GM10847 (cell line): Measurements from ENCODE around the gene ACTRT2.

Experiments used
- POLR2A ChIP-seq: IDR thresholded peaks from 2 replicates; pipeline ENCODE4 v1.6.1; 2011; ENCODE audit not compliant: insufficient read length; ENCODE audit errors: extremely low read depth

The ACTRT2 gene

GRCh38 chr1:2980849-2981248, 40.4 kb upstream of the ACTRT2 start:
- no peak for TF ChIP-seq POLR2A

- no peak for TF ChIP-seq POLR2A
Measured at GRCh38 chr1:2981388-2981787, 39.9 kb upstream of the ACTRT2 start.

- no peak for TF ChIP-seq POLR2A
Measured at GRCh38 chr1:2981981-2982614, 39.2 kb upstream of the ACTRT2 start.

GRCh38 chr1:2982615-2983318, 38.5 kb upstream of the ACTRT2 start:
- no peak for TF ChIP-seq POLR2A

- TF ChIP-seq POLR2A, result no peak
Measured at GRCh38 chr1:2983319-2983705, 38.0 kb upstream of the ACTRT2 start.

GRCh38 chr1:2983706-2984398, 37.4 kb upstream of the ACTRT2 start:
- TF ChIP-seq POLR2A, result no peak

GRCh38 chr1:2984399-2985061, 36.7 kb upstream of the ACTRT2 start:
- TF ChIP-seq POLR2A, result no peak

GRCh38 chr1:2985067-2985561, 36.2 kb upstream of the ACTRT2 start:
- TF ChIP-seq POLR2A, result no peak

- TF ChIP-seq POLR2A, result no peak
Measured at GRCh38 chr1:2985694-2986548, 35.3 kb upstream of the ACTRT2 start.

- TF ChIP-seq POLR2A, result no peak
Measured at GRCh38 chr1:2986549-2987305, 34.5 kb upstream of the ACTRT2 start.

- no peak for TF ChIP-seq POLR2A
Measured at GRCh38 chr1:2987773-2988172, 33.5 kb upstream of the ACTRT2 start.

GRCh38 chr1:2988256-2988655, 33.0 kb upstream of the ACTRT2 start:
- TF ChIP-seq POLR2A, result no peak

GRCh38 chr1:2989185-2989584, 32.1 kb upstream of the ACTRT2 start:
- TF ChIP-seq POLR2A, result no peak

- TF ChIP-seq POLR2A, result no peak
Measured at GRCh38 chr1:2989976-2990375, 31.3 kb upstream of the ACTRT2 start.
